Keratinocyte (primary cell): ENCODE measurements around the gene SMG1. TPM values are rescaled to one million over a fixed set of nuclear protein-coding genes. Genes with fewer than 3 reads are reported as not detected.
A peak's percentile ranks its signal among the peaks of the same experiment; 100 is the strongest.
"Not testable (repeated sequence)": the region's sequence is repeated elsewhere in the genome, so short reads cannot be mapped to it uniquely, and the experiment has no call there.

Experiments used
- DNase-seq: peaks from one replicate; pipeline ENCODE4 v3.0.0-alpha.2; 2011; ENCODE audit warnings: low read depth, missing footprints, low spot score
- FAIRE-seq: peaks from 2 replicates; lab custom pipeline; 2011; peaks lifted over from hg19 to GRCh38; lab: Jason Lieb, UNC
- H2AFZ ChIP-seq: 2 replicates; pipeline ENCODE4 v1.6.0; 2012; ENCODE audit warnings: low read length, control low read depth, inconsistent platforms; ENCODE audit not compliant: control insufficient read depth
- H3K27ac ChIP-seq: 2 replicates; pipeline ENCODE4 v1.5.1; 2011; ENCODE audit warnings: low read length; ENCODE audit not compliant: control insufficient read depth, insufficient read depth
- H3K27me3 ChIP-seq: 3 replicates; pipeline ENCODE4 v1.6.0; 2011; ENCODE audit warnings: low read length; ENCODE audit not compliant: control insufficient read depth, insufficient read depth; ENCODE audit errors: extremely low read depth
- H3K36me3 ChIP-seq, 2 experiments: 2 replicates in 1 of 2; 3 replicates in 1 of 2; pipeline ENCODE4 v1.5.1; 2011; ENCODE audit warnings: low read length in 2 of 2, mild to moderate bottlenecking in 1 of 2; ENCODE audit not compliant: control insufficient read depth in 2 of 2, insufficient read depth in 2 of 2; ENCODE audit errors: extremely low read depth in 1 of 2
- H3K4me1 ChIP-seq: 3 replicates; pipeline ENCODE4 v1.5.1; 2011; ENCODE audit warnings: low read length; ENCODE audit not compliant: control insufficient read depth, insufficient read depth; ENCODE audit errors: extremely low read depth
- H3K4me2 ChIP-seq: 3 replicates; pipeline ENCODE4 v1.6.0; 2011; ENCODE audit warnings: low read depth, low read length; ENCODE audit not compliant: control insufficient read depth, insufficient read depth; ENCODE audit errors: extremely low read depth
- H3K4me3 ChIP-seq, 3 experiments: fragments of 200-600 bp in 1 of 3; sonication (generic) in 1 of 3; 2 replicates in 2 of 3; 3 replicates in 1 of 3; pipeline ENCODE4 v1.5.1; 2011 to 2016; ENCODE audit warnings: low read length in 3 of 3, mild to moderate bottlenecking in 3 of 3, control low read depth in 2 of 3, inconsistent platforms in 1 of 3, low read depth in 1 of 3, mixed read lengths in 1 of 3, mixed run types in 1 of 3, moderate library complexity in 1 of 3; ENCODE audit not compliant: control insufficient read depth in 2 of 3, insufficient read depth in 2 of 3; ENCODE audit errors: extremely low read depth in 1 of 3
- H3K79me2 ChIP-seq: 2 replicates; pipeline ENCODE4 v1.6.0; 2012; ENCODE audit warnings: low read length; ENCODE audit not compliant: control insufficient read depth, insufficient read depth
- H3K9ac ChIP-seq: 3 replicates; pipeline ENCODE4 v1.6.0; 2011; ENCODE audit warnings: low read length; ENCODE audit not compliant: control insufficient read depth, insufficient read depth; ENCODE audit errors: extremely low read depth
- H3K9me1 ChIP-seq: 3 replicates; pipeline ENCODE4 v1.6.0; 2011; ENCODE audit warnings: low read length; ENCODE audit not compliant: control insufficient read depth, insufficient read depth; ENCODE audit errors: extremely low read depth
- H3K9me3 ChIP-seq: 2 replicates; pipeline ENCODE4 v1.5.1; 2012; ENCODE audit warnings: low read depth, low read length; ENCODE audit not compliant: control insufficient read depth
- H4K20me1 ChIP-seq: 3 replicates; pipeline ENCODE4 v1.6.0; 2011; ENCODE audit warnings: low read length; ENCODE audit not compliant: control insufficient read depth, insufficient read depth; ENCODE audit errors: extremely low read depth
- dilution Hi-C: fragments of 300-500 bp; cut with MboI; formaldehyde crosslinking; loops from one replicate; pipeline ENCODE4 v1.7.0; 2020; ENCODE audit warnings: low sequenced_read_pairs; ENCODE audit not compliant: extremely low pct_ligation_motif_present
- polyA plus RNA-seq, 5 experiments: library from polyadenylated mRNA; depleted of rRNA in 3 of 5; stranded (reverse) in 3 of 5; stranded (forward) in 1 of 5; unstranded in 1 of 5; fragments of >200 nt; gene quantifications; 1 replicate in 1 of 5; 2 replicates in 3 of 5; 3 replicates in 1 of 5; pipeline versions ENCODE4 v1.2.1 to v1.2.3, GENCODE V29; 2011 to 2012; ENCODE audit warnings: missing spikeins in 2 of 5, low read depth in 1 of 5, low replicate concordance in 1 of 5

SMG1 gene
- polyA plus RNA-seq, 1 donor (not counting 4 experiments of a cell fraction or from before 2014, with no cell fraction given), result 34.2 TPM

GRCh38 chr16:18925215-18925985 lies 808 bp downstream of the SMG1 start:
- H3K9me1 ChIP-seq, H3K27me3 ChIP-seq, H3K36me3 ChIP-seq, H3K9me3 ChIP-seq, H4K20me1 ChIP-seq, H3K4me1 ChIP-seq, DNase-seq, FAIRE-seq, dilution Hi-C loops, H2AFZ ChIP-seq: not testable (repeated sequence)
- peak overlapping the region; percentile 93 for H3K27ac ChIP-seq
- H3K79me2 ChIP-seq, result peaks cover 48% of the 10 kb centered on the region
- peak overlapping the region; percentile 74 for H3K4me2 ChIP-seq
- H3K4me3 ChIP-seq, result peak overlapping the region; percentile 57 to 86 (median 78)
- peak overlapping the region; percentile 94 for H3K9ac ChIP-seq

GRCh38 chr16:18923935-18924334 lies 2.3 kb downstream of the SMG1 start:
- H3K36me3 ChIP-seq, H4K20me1 ChIP-seq, FAIRE-seq, H3K9me3 ChIP-seq, dilution Hi-C loops, DNase-seq, H3K4me1 ChIP-seq, H2AFZ ChIP-seq, H3K9me1 ChIP-seq, H3K27me3 ChIP-seq: not testable (repeated sequence)
- peak overlapping the region; percentile 36 for H3K27ac ChIP-seq
- H3K4me2 ChIP-seq, result peak overlapping the region; percentile 74
- H3K79me2 ChIP-seq, result peaks cover 59% of the 10 kb centered on the region
- H3K4me3 ChIP-seq, result peak overlapping the region in 2 of 3 experiments; percentile 10 to 33
- peak overlapping the region; percentile 94 for H3K9ac ChIP-seq

GRCh38 chr16:18923124-18923523 lies 3.1 kb downstream of the SMG1 start:
- H3K9me1 ChIP-seq, H3K27ac ChIP-seq, H3K4me1 ChIP-seq, H4K20me1 ChIP-seq, FAIRE-seq, H3K36me3 ChIP-seq, H3K9ac ChIP-seq, H3K27me3 ChIP-seq, H2AFZ ChIP-seq, H3K4me3 ChIP-seq, DNase-seq, dilution Hi-C loops, H3K9me3 ChIP-seq: not testable (repeated sequence)
- peaks cover 66% of the 10 kb centered on the region for H3K79me2 ChIP-seq
- peak overlapping the region; percentile 74 for H3K4me2 ChIP-seq

- dilution Hi-C loops, H3K36me3 ChIP-seq, H3K9ac ChIP-seq, H3K27me3 ChIP-seq, H4K20me1 ChIP-seq, H3K4me2 ChIP-seq, H3K27ac ChIP-seq, FAIRE-seq, H2AFZ ChIP-seq, H3K4me1 ChIP-seq, DNase-seq, H3K9me1 ChIP-seq, H3K9me3 ChIP-seq, H3K4me3 ChIP-seq: not testable (repeated sequence)
- H3K79me2 ChIP-seq, result peaks cover 88% of the 10 kb centered on the region
Observed at GRCh38 chr16:18909585-18909984, 16.6 kb downstream of the SMG1 start.

GRCh38 chr16:18908716-18909115 lies 17.5 kb downstream of the SMG1 start:
- dilution Hi-C loops, H3K9me3 ChIP-seq, DNase-seq, H3K9ac ChIP-seq, H3K27me3 ChIP-seq, H3K9me1 ChIP-seq, H3K4me1 ChIP-seq, H3K27ac ChIP-seq, H3K4me3 ChIP-seq, FAIRE-seq, H3K36me3 ChIP-seq, H2AFZ ChIP-seq, H4K20me1 ChIP-seq, H3K4me2 ChIP-seq: not testable (repeated sequence)
- peaks cover 86% of the 10 kb centered on the region for H3K79me2 ChIP-seq
